ENCODE results near the gene CRYGA. TPM values are rescaled to one million over a fixed set of nuclear protein-coding genes. Genes with fewer than 3 reads are reported as not detected.

CRYGA gene
- total RNA-seq, 4 donors from 2014 or later, result not detected

GRCh38 chr2:208156439-208156838 is 7.0 kb downstream of the CRYGA start:
- Histone ChIP-seq H3K27ac (no peak overlapping the region), H3K4me1 (no peaks in the 10 kb centered on the region), H3K36me3 (no peaks in the 10 kb centered on the region), H3K27me3 (no peaks in the 10 kb centered on the region), H3K4me3 (no peak overlapping the region), H3K9me3 (no peaks in the 10 kb centered on the region)
- 34% methylated on average over 2 of the region's 2 CpGs for WGBS
- TF ChIP-seq EP300 (IDR thresholded peaks at IDR 0.05), result no peak
- TF ChIP-seq POLR2A (IDR thresholded peaks at IDR 0.05), result no peak
- no peak for TF ChIP-seq CTCF (IDR thresholded peaks at IDR 0.05)
- DNase-seq (ENCODE audit: low spot score in 2 of 2), result no peak

GRCh38 chr2:208153156-208153555 is 10.2 kb downstream of the CRYGA start:
- no peak for DNase-seq (ENCODE audit: low spot score in 2 of 2)
- Histone ChIP-seq H3K4me3 (no peak overlapping the region), H3K27ac (no peak overlapping the region), H3K27me3 (no peaks in the 10 kb centered on the region), H3K9me3 (no peaks in the 10 kb centered on the region), H3K4me1 (no peaks in the 10 kb centered on the region), H3K36me3 (no peaks in the 10 kb centered on the region)
- no peak for TF ChIP-seq POLR2A (IDR thresholded peaks at IDR 0.05)
- no peak for TF ChIP-seq EP300 (IDR thresholded peaks at IDR 0.05)
- TF ChIP-seq CTCF (IDR thresholded peaks at IDR 0.05), result no peak
- TF ChIP-seq POLR2AphosphoS5 (IDR thresholded peaks at IDR 0.05), result no peak

GRCh38 chr2:208150956-208151355 is 12.4 kb downstream of the CRYGA start:
- TF ChIP-seq EP300 (IDR thresholded peaks at IDR 0.05) (no peak), CTCF (IDR thresholded peaks at IDR 0.05) (no peak), POLR2AphosphoS5 (IDR thresholded peaks at IDR 0.05) (no peak), POLR2A (IDR thresholded peaks at IDR 0.05) (no peak)
- no peaks in the 10 kb centered on the region for H3K36me3 ChIP-seq
- 78% methylated on average over 1 of the region's 1 CpG for whole genome bisulfite sequencing
- H3K27me3 ChIP-seq, result no peaks in the 10 kb centered on the region
- H3K27ac ChIP-seq, result no peak overlapping the region
- no peaks in the 10 kb centered on the region for H3K4me1 ChIP-seq
- H3K4me3 ChIP-seq, result no peak overlapping the region
- no peaks in the 10 kb centered on the region for H3K9me3 ChIP-seq
- DNase-seq (ENCODE audit: low spot score in 2 of 2), result no peak

GRCh38 chr2:208150094-208150493 is 13.3 kb downstream of the CRYGA start:
- Histone ChIP-seq H3K27me3 (no peaks in the 10 kb centered on the region), H3K36me3 (no peaks in the 10 kb centered on the region), H3K9me3 (no peaks in the 10 kb centered on the region), H3K27ac (no peak overlapping the region), H3K4me1 (no peaks in the 10 kb centered on the region), H3K4me3 (no peak overlapping the region)
- TF ChIP-seq POLR2AphosphoS5 (IDR thresholded peaks at IDR 0.05) (no peak), POLR2A (IDR thresholded peaks at IDR 0.05) (no peak), CTCF (IDR thresholded peaks at IDR 0.05) (no peak), EP300 (IDR thresholded peaks at IDR 0.05) (no peak)
- no peak for DNase-seq (ENCODE audit: low spot score in 2 of 2)

- DNase-seq (ENCODE audit: low spot score in 2 of 2), result no peak
- TF ChIP-seq EP300 (IDR thresholded peaks at IDR 0.05) (no peak), POLR2A (IDR thresholded peaks at IDR 0.05) (no peak), POLR2AphosphoS5 (IDR thresholded peaks at IDR 0.05) (no peak), CTCF (IDR thresholded peaks at IDR 0.05) (no peak)
- no peaks in the 10 kb centered on the region for H3K27me3 ChIP-seq
- no peak overlapping the region for H3K27ac ChIP-seq
- no peaks in the 10 kb centered on the region for H3K4me1 ChIP-seq
- H3K36me3 ChIP-seq, result no peaks in the 10 kb centered on the region
- no peaks in the 10 kb centered on the region for H3K9me3 ChIP-seq
- 75% methylated on average over 2 of the region's 2 CpGs for WGBS
- no peak overlapping the region for H3K4me3 ChIP-seq
Measured at GRCh38 chr2:208148803-208149202, 14.6 kb downstream of the CRYGA start.

All from suprapubic skin (tissue), 4 donors.